Adrenal gland (tissue), 5 donors: Measurements from ENCODE around the gene SIKE1.

ENCODE experiments used
- POLR2A ChIP-seq, 2 donors: fragments of 450-650 bp; IDR thresholded peaks; one replicate each; pipeline ENCODE4 v1.6.1; 2017; ENCODE audit warnings: antibody characterized with exemption in 2 of 2, mild to moderate bottlenecking in 2 of 2, moderate library complexity in 1 of 2
- TF ChIP-seq, protein P1 (sequence below), 6 experiments: fragments of 450-650 bp in 4 of 6; fragments of 200-600 bp in 2 of 6; sonication (generic) in 1 of 6; IDR thresholded peaks; 1 replicate in 5 of 6; 2 replicates in 1 of 6; pipeline versions ENCODE4 v1.5.1 to v1.8.0; 2016 to 2021; ENCODE audit warnings: antibody characterized with exemption in 6 of 6, mild to moderate bottlenecking in 2 of 6, moderate library complexity in 1 of 6
- donor health status: DM: no; HTN: no; CAD: no.

DNA sequence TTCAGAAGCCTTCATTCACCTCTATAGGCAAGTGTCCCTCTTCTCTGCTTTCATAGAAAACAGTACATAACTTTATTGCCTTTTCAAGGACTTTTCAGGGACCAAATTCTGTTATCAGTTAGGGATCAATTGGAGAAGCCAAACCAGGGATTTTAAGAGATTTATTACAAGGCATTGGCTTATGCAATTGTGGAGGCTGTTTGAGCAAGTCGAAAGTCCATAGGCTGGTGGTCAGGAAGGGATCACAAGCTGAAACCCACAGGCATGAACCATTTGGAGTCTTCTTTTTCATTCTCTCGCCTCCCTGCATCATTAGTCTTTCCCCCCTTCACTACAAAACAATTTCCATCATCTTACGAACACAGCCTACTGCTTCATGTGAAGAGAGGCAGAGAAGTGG, 39.4 kb upstream of the SIKE1 start:
- TF ChIP-seq, protein P1, sequence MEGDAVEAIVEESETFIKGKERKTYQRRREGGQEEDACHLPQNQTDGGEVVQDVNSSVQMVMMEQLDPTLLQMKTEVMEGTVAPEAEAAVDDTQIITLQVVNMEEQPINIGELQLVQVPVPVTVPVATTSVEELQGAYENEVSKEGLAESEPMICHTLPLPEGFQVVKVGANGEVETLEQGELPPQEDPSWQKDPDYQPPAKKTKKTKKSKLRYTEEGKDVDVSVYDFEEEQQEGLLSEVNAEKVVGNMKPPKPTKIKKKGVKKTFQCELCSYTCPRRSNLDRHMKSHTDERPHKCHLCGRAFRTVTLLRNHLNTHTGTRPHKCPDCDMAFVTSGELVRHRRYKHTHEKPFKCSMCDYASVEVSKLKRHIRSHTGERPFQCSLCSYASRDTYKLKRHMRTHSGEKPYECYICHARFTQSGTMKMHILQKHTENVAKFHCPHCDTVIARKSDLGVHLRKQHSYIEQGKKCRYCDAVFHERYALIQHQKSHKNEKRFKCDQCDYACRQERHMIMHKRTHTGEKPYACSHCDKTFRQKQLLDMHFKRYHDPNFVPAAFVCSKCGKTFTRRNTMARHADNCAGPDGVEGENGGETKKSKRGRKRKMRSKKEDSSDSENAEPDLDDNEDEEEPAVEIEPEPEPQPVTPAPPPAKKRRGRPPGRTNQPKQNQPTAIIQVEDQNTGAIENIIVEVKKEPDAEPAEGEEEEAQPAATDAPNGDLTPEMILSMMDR (IDR thresholded peaks at IDR 0.05), result no peak
- no peak for TF ChIP-seq POLR2A (IDR thresholded peaks at IDR 0.05)
